ES-I3 (cell line): ENCODE results near the gene PRCC.
A peak's percentile ranks its signal among the peaks of the same experiment; 100 is the strongest.
"Not testable (repeated sequence)": the region's sequence is repeated elsewhere in the genome, so short reads cannot be mapped to it uniquely, and the experiment has no call there.

Source experiments
- H3K36me3 ChIP-seq: 2 replicates; pipeline ENCODE4 v1.6.1; 2013; ENCODE audit warnings: mild to moderate bottlenecking, low read length, control low read depth, moderate library complexity; ENCODE audit not compliant: insufficient read depth
- H3K4me1 ChIP-seq: 2 replicates; pipeline ENCODE4 v1.6.1; 2013; ENCODE audit warnings: mild to moderate bottlenecking, control low read depth, low read length; ENCODE audit not compliant: insufficient read depth
- H3K9ac ChIP-seq: 2 replicates; pipeline ENCODE4 v1.6.1; 2013; ENCODE audit warnings: low read depth, mild to moderate bottlenecking, low read length, moderate library complexity
- H3K9me3 ChIP-seq: 2 replicates; pipeline ENCODE4 v1.6.1; 2013; ENCODE audit warnings: mild to moderate bottlenecking, low read length, moderate library complexity; ENCODE audit not compliant: control insufficient read depth, insufficient read depth

Gene PRCC

GRCh38 chr1:156749419-156750118, 17.8 kb upstream of the PRCC start:
- peak overlapping the region; percentile 76; the same call in 1 of the 2 replicates for H3K9ac ChIP-seq
- H3K36me3 ChIP-seq = no peaks in the 10 kb centered on the region
- peaks cover 47% of the 10 kb centered on the region for H3K4me1 ChIP-seq
- no peaks in the 10 kb centered on the region for H3K9me3 ChIP-seq

- H3K9me3 ChIP-seq = no peaks in the 10 kb centered on the region
- H3K4me1 ChIP-seq = peaks cover 42% of the 10 kb centered on the region
- H3K9ac ChIP-seq = peak overlapping the region; percentile 76
- no peaks in the 10 kb centered on the region for H3K36me3 ChIP-seq
Measured at GRCh38 chr1:156750191-156750672, 17.1 kb upstream of the PRCC start.

- H3K4me1 ChIP-seq = peaks cover 36% of the 10 kb centered on the region
- H3K36me3 ChIP-seq = no peaks in the 10 kb centered on the region
- peak overlapping the region; percentile 76 for H3K9ac ChIP-seq
- H3K9me3 ChIP-seq = no peaks in the 10 kb centered on the region
Measured at GRCh38 chr1:156750711-156751450, 16.5 kb upstream of the PRCC start.

- Histone ChIP-seq H3K9me3 (no peaks in the 10 kb centered on the region), H3K4me1 (peaks cover 31% of the 10 kb centered on the region), H3K36me3 (no peaks in the 10 kb centered on the region), H3K9ac (peak within 1 kb of the TSS; percentile 76)
Measured at GRCh38 chr1:156751451-156751756, 15.9 kb upstream of the PRCC start, which contains the start of gene HDGF. Gene HDGF, minus strand, starts transcription at chr1:156751675. Its CDS starts 246 bp downstream, at chr1:156751429.

- Histone ChIP-seq H3K4me1 (peaks cover 31% of the 10 kb centered on the region), H3K9ac (peak overlapping the region; percentile 76), H3K9me3 (no peaks in the 10 kb centered on the region), H3K36me3 (no peaks in the 10 kb centered on the region)
Measured at GRCh38 chr1:156751757-156752481, 15.4 kb upstream of the PRCC start.

- Histone ChIP-seq H3K9me3 (no peaks in the 10 kb centered on the region), H3K4me1 (peaks cover 25% of the 10 kb centered on the region), H3K9ac (peak overlapping the region; percentile 76), H3K36me3 (no peaks in the 10 kb centered on the region)
Measured at GRCh38 chr1:156752843-156753482, 14.4 kb upstream of the PRCC start.

- Histone ChIP-seq H3K9me3 (no peaks in the 10 kb centered on the region), H3K9ac (no peak overlapping the region), H3K4me1 (peaks cover 13% of the 10 kb centered on the region; the same call in 1 of the 2 replicates), H3K36me3 (no peaks in the 10 kb centered on the region)
Measured at GRCh38 chr1:156754219-156754618, 13.1 kb upstream of the PRCC start.

- Histone ChIP-seq H3K36me3 (no peaks in the 10 kb centered on the region), H3K9ac (no peak overlapping the region), H3K9me3 (no peaks in the 10 kb centered on the region), H3K4me1 (peaks cover 14% of the 10 kb centered on the region; the same call in 1 of the 2 replicates)
Measured at GRCh38 chr1:156755527-156755950, 11.8 kb upstream of the PRCC start.

- peaks cover 14% of the 10 kb centered on the region; the same call in 1 of the 2 replicates for H3K4me1 ChIP-seq
Measured at GRCh38 chr1:156756355-156756754, 11.0 kb upstream of the PRCC start.

GRCh38 chr1:156757572-156758253, 9.6 kb upstream of the PRCC start:
- not testable (repeated sequence) for H3K36me3 ChIP-seq, H3K9me3 ChIP-seq, H3K9ac ChIP-seq
- peaks cover 13% of the 10 kb centered on the region; the same call in 1 of the 2 replicates for H3K4me1 ChIP-seq

More at GRCh38 chr1:156756355-156756754, 11.0 kb upstream of the PRCC start:
- H3K9me3 ChIP-seq = no peaks in the 10 kb centered on the region
- no peaks in the 10 kb centered on the region for H3K36me3 ChIP-seq
- H3K9ac ChIP-seq = no peak overlapping the region

GRCh38 chr1:156760092-156760795, 7.1 kb upstream of the PRCC start:
- H3K9ac ChIP-seq = no peak overlapping the region
- H3K9me3 ChIP-seq = no peaks in the 10 kb centered on the region
- H3K4me1 ChIP-seq = peaks cover 8% of the 10 kb centered on the region; the same call in 1 of the 2 replicates
- no peaks in the 10 kb centered on the region for H3K36me3 ChIP-seq

- Histone ChIP-seq H3K36me3 (no peaks in the 10 kb centered on the region), H3K9me3 (no peaks in the 10 kb centered on the region), H3K4me1 (peaks cover 8% of the 10 kb centered on the region; the same call in 1 of the 2 replicates), H3K9ac (no peak overlapping the region)
Measured at GRCh38 chr1:156760796-156761104, 6.6 kb upstream of the PRCC start.

- not testable (repeated sequence) for H3K9ac ChIP-seq, H3K4me1 ChIP-seq, H3K36me3 ChIP-seq, H3K9me3 ChIP-seq
Measured at GRCh38 chr1:156765136-156765535, 2.2 kb upstream of the PRCC start.
